ENCODE measurements around the gene PEBP1. TPM values are rescaled to one million over a fixed set of nuclear protein-coding genes. Genes with fewer than 3 reads are reported as not detected.

Gene PEBP1
- total RNA-seq, 1 experiment from 2014 or later = 312 TPM

- POLR2A ChIA-PET (ENCODE audit: low non-redundant PET) = no interaction called here
- CTCF ChIA-PET = no interaction called here
- Histone ChIP-seq H3K4me1 (ENCODE audit: insufficient read depth, low read length, poor library complexity, severe bottlenecking) (no peaks in the 10 kb centered on the region), H3K27me3 (replicated peaks; ENCODE audit: insufficient read depth, low read depth, low read length, poor library complexity) (no peaks in the 10 kb centered on the region), H3K36me3 (ENCODE audit: insufficient read depth, low read length, poor library complexity, severe bottlenecking) (no peaks in the 10 kb centered on the region), H3K27ac (ENCODE audit: low read depth, low read length, poor library complexity, severe bottlenecking) (no peak overlapping the region), H3K4me3 (ENCODE audit: low read depth, low read length, poor library complexity, severe bottlenecking) (no peak overlapping the region), H3K9me3 (ENCODE audit: low read depth, low read length, poor library complexity, severe bottlenecking) (no peaks in the 10 kb centered on the region)
- BruUV-seq (replicated peaks) = no TSS peak
- intact Hi-C loops (cut with micrococcal nuclease; ENCODE audit: unreplicated experiment) = no loop called here
- no peak for TF ChIP-seq EZH2 (IDR thresholded peaks at IDR 0.05; ENCODE audit: borderline replicate concordance, low read depth, low read length, poor library complexity, severe bottlenecking)
- no peak for TF ChIP-seq CTCF (conservative IDR thresholded peaks at IDR 0.05; ENCODE audit: low read depth, low read length)
- no peak for DNase-seq (ENCODE audit: low spot score)
These were observed 13.7 kb upstream of the PEBP1 start for GRCh38 chr12:118122264-118122663.

- ChIA-PET CTCF (no interaction called here), POLR2A (ENCODE audit: low non-redundant PET) (no interaction called here)
- no peaks in the 10 kb centered on the region for H3K27me3 ChIP-seq (replicated peaks; ENCODE audit: insufficient read depth, low read depth, low read length, poor library complexity)
- BruUV-seq (replicated peaks) = no TSS peak
- no peaks in the 10 kb centered on the region for H3K4me1 ChIP-seq (ENCODE audit: insufficient read depth, low read length, poor library complexity, severe bottlenecking)
- H3K9me3 ChIP-seq (ENCODE audit: low read depth, low read length, poor library complexity, severe bottlenecking) = no peaks in the 10 kb centered on the region
- no peaks in the 10 kb centered on the region for H3K36me3 ChIP-seq (ENCODE audit: insufficient read depth, low read length, poor library complexity, severe bottlenecking)
- intact Hi-C loops (cut with micrococcal nuclease; ENCODE audit: unreplicated experiment) = no loop called here
- no peak overlapping the region for H3K27ac ChIP-seq (ENCODE audit: low read depth, low read length, poor library complexity, severe bottlenecking)
- no peak overlapping the region for H3K4me3 ChIP-seq (ENCODE audit: low read depth, low read length, poor library complexity, severe bottlenecking)
- DNase-seq (ENCODE audit: low spot score) = no peak
- TF ChIP-seq CTCF (conservative IDR thresholded peaks at IDR 0.05; ENCODE audit: low read depth, low read length) (no peak), EZH2 (IDR thresholded peaks at IDR 0.05; ENCODE audit: borderline replicate concordance, low read depth, low read length, poor library complexity, severe bottlenecking) (no peak)
These were observed 11.5 kb upstream of the PEBP1 start for GRCh38 chr12:118124333-118124874.

GRCh38 chr12:118125743-118126118 is 10.2 kb upstream of the PEBP1 start:
- CTCF ChIA-PET = no interaction called here
- no peak for DNase-seq (ENCODE audit: low spot score)
- no peaks in the 10 kb centered on the region for H3K27me3 ChIP-seq (replicated peaks; ENCODE audit: insufficient read depth, low read depth, low read length, poor library complexity)
- no TSS peak for BruUV-seq (replicated peaks)
- TF ChIP-seq EZH2 (IDR thresholded peaks at IDR 0.05; ENCODE audit: borderline replicate concordance, low read depth, low read length, poor library complexity, severe bottlenecking) (no peak), CTCF (conservative IDR thresholded peaks at IDR 0.05; ENCODE audit: low read depth, low read length) (no peak)
- H3K9me3 ChIP-seq (ENCODE audit: low read depth, low read length, poor library complexity, severe bottlenecking) = no peaks in the 10 kb centered on the region
- POLR2A ChIA-PET (ENCODE audit: low non-redundant PET) = no interaction called here
- intact Hi-C loops (cut with micrococcal nuclease; ENCODE audit: unreplicated experiment) = no loop called here
- H3K4me3 ChIP-seq (ENCODE audit: low read depth, low read length, poor library complexity, severe bottlenecking) = no peak overlapping the region
- H3K36me3 ChIP-seq (ENCODE audit: insufficient read depth, low read length, poor library complexity, severe bottlenecking) = no peaks in the 10 kb centered on the region
- H3K27ac ChIP-seq (ENCODE audit: low read depth, low read length, poor library complexity, severe bottlenecking) = no peak overlapping the region
- no peaks in the 10 kb centered on the region for H3K4me1 ChIP-seq (ENCODE audit: insufficient read depth, low read length, poor library complexity, severe bottlenecking)

All from A673 (cell line).